ENCODE measurements around the gene MED19. TPM values are rescaled to one million over a fixed set of nuclear protein-coding genes. Genes with fewer than 3 reads are reported as not detected.
"Not testable (repeated sequence)": the region's sequence is repeated elsewhere in the genome, so short reads cannot be mapped to it uniquely, and the experiment has no call there.

The MED19 gene, protein sequence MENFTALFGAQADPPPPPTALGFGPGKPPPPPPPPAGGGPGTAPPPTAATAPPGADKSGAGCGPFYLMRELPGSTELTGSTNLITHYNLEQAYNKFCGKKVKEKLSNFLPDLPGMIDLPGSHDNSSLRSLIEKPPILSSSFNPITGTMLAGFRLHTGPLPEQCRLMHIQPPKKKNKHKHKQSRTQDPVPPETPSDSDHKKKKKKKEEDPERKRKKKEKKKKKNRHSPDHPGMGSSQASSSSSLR
- 37.8 and 38.6 TPM in 2 replicates for total RNA-seq (2014; rRNA removed; shearing (Covaris generic))

GRCh38 chr11:57711414-57712255 is at the start of gene MED19:
Gene MED19, minus strand, starts transcription at chr11:57712215. Its CDS starts 36 bp downstream, at chr11:57712179.
- DNase-seq (ENCODE audit: low read depth), result peak; percentile 73

DNA sequence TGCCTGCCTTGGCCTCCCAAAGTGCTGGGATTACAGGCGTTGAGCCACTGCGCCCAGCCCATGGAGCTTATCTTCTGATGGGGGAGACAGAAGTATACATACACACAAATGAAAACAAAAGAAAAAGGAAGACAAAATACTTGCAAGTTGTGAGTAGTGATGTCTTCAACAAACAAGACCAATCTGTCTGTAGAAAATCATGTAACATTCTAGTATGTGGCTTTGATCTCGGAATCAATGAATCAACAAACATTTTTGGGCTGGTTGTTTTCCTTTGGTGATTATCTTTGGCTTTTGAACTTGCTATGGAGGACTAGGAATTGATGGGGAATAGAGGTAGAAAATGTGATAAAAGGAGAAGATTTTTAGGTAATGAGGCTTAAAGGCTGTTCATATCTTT is 46.2 kb upstream of the MED19 start:
- no peak for DNase-seq (ENCODE audit: low read depth)

DNA sequence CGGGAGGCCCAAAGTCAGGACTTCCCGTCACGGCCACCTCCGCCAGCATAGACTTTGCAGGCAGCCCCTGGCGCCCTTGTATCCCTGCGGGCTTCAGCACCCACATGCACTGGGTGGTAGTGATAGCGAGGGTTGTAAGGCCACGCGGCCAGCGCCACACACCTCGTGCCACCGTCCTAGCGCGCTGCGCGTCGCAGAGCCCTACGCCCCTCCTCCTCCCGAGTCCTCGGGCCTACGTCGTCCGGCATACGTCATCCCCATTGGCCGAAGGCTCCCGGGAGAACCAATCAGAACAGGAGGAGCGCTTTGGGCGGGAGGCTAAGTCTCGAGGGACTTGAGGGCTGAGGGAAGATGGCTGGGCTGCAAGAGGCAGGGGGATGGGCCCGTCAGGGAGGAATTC is 40.9 kb upstream of the MED19 start:
- no peak for DNase-seq (ENCODE audit: low read depth)

DNA sequence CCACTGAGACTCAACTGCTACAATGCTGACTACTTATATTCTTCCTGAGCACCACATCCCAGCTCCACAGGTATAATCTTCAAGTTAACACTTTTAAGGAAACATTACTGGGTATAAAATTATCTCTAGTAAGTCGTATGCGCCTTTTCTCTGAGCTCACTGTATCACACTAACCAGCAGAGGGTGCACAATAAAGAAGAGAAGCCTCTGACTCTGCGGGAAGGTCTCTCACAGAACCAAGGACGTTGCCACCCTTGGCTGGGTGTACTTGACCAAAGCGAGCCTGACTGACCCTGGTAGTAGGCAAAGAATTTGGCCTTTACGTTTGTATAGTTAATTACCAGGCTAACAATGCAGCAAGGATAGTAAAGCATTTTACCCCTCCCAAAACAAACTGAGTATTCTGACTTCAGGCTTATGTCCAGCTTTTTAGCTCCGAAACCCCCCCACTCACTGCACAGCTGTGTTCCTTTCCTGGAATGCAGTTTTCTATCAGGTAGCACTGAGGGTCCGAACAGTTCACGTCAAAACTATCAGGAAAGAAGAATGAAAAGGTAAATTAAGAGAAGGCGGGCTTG is 39.8 kb upstream of the MED19 start, which contains the start of gene BTBD18:
TSS of gene BTBD18 (minus strand) at position 144 of the 578 bp plus-strand sequence. CDS start 631 bp downstream, outside the sequence.
- DNase-seq (ENCODE audit: low read depth), result peak; percentile 40

DNA sequence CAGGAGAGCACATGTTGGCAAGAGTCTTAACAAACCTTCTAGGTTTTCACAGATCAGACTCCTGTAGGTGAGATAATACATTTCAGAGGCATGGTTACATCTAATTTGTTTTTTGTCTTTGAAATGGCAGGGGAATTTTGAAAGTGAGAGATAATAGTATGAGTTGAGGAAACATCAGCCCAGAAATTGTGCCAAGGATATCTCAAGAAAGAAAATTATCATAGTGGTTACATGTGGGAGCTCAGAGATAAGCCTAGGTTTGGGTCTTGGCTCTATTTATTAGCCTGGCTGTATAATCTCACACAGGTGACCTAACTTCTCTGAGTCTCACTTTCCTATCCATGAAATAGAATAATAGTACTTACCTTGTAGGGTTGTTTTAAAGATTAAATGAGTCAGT is 39.2 kb upstream of the MED19 start:
- DNase-seq (ENCODE audit: low read depth), result no peak

DNA sequence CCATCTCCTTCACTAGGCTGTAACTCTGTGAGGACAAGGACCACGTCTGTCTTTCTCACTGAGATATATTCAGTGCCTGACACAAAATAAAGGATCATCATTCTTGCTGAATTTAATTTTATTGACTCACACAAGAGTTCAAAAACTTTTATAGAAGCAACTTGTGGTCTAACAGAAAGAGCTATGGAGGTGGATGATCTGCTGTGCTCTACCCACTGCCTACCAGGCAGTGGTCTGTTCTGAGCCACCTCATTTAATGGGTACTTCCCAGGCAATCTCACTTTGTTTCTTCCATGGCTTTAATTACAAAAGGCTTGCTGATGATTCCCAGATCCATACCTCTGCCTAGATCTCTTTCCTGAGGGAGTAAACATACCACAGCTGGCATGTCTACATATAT is 34.9 kb upstream of the MED19 start:
- no peak for DNase-seq (ENCODE audit: low read depth)

GRCh38 chr11:57745206-57745605 is 33.2 kb upstream of the MED19 start:
- DNase-seq (ENCODE audit: low read depth), result no peak

DNA sequence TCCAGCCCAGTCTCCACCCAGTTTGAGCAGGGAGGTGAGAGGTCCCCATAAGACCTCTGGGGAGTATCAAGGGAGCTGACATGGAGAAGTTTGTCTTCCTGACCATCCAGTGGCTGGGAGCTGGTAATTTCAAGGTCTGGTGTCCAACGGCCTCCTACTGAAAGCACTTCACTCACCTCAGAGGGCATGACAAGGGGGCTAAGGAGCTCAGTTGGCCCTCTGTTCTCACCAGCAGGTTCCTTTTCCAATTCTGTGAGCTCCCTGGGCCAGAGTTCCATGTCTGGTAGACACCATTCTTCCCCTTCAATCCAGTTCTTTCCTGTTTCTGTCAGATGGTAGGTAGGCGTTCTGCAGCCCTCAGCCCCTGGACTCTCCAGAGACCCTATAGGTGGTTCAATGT is 32.3 kb upstream of the MED19 start:
- no peak for DNase-seq (ENCODE audit: low read depth)

DNA sequence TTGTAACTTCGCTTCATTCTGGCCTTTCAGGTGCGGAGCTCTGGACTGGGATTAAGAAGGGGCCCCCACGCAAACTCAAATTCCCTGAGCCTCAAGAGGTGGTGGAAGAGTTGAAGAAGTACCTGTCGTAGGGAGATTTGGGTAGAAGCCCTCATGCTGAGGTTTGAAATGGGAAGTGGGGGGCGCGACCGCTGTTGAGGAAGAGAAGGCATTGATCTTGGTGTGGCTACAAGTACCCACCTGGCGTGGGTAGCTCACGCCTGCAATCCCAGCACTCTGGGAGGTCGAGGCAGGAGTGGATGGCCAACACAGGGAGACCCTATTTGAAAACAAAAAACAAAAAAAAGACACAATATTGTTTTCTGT is 30.1 kb upstream of the MED19 start:
- DNase-seq (ENCODE audit: low read depth), result no peak

- DNase-seq (ENCODE audit: low read depth), result peak; percentile 97
Observed at GRCh38 chr11:57741132-57742086, 29.4 kb upstream of the MED19 start, which contains the start of gene SELENOH. Gene SELENOH, plus strand, starts transcription at chr11:57741491. Its CDS starts 105 bp downstream, at chr11:57741596.

GRCh38 chr11:57735619-57736298 is 23.7 kb upstream of the MED19 start:
- no peak for DNase-seq (ENCODE audit: low read depth)

- DNase-seq (ENCODE audit: low read depth), result no peak
Observed at GRCh38 chr11:57732661-57733060, 20.6 kb upstream of the MED19 start.

GRCh38 chr11:57729479-57729878 is 17.5 kb upstream of the MED19 start:
- DNase-seq (ENCODE audit: low read depth), result no peak

GRCh38 chr11:57728829-57729228 is 16.8 kb upstream of the MED19 start:
- no peak for DNase-seq (ENCODE audit: low read depth)

- no peak for DNase-seq (ENCODE audit: low read depth)
Observed at GRCh38 chr11:57727185-57727584, 15.2 kb upstream of the MED19 start.

- not testable (repeated sequence) for DNase-seq (ENCODE audit: low read depth)
Observed at GRCh38 chr11:57716726-57717125, 4.7 kb upstream of the MED19 start.

- DNase-seq (ENCODE audit: low read depth), result no peak
Observed at GRCh38 chr11:57713835-57714234, 1.8 kb upstream of the MED19 start.

DNA sequence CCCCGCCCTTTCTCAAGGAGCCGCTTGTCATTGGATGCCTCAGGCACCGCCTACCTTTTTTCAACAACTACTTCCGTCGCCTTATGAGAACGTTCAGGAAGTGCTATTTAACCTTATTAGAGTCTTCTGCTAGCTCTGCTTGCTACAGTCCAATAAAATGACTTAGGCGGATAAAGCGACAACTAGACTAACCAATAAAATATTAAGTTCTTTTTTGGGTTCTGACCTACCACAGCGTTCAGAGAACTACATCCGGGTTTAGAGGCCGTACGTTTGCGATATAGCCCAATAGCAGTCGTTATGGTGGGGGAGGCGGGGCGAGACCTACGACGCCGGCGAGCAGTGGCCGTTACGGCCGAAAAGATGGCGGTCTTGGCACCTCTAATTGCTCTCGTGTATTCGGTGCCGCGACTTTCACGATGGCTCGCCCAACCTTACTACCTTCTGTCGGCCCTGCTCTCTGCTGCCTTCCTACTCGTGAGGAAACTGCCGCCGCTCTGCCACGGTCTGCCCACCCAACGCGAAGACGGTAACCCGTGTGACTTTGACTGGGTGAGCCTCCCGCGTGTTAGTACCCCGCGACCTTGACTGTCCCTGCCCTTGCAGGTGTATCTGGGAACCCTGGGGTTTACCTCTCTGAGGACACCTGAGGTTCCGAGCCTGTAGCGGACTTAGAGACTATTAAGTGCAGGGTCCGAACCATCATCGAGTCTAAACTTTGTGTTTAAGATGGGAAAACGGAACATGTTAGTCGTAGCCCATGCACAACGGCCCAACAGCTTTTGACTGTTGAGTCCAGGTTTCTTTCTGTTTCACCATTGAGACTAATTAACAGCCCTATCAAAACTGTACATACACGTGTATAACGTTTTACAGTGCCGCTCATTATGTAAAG is 488 bp upstream of the MED19 start, which contains the start of gene TMX2:
TSS of gene TMX2 (plus strand) at position 338 of the 895 bp plus-strand sequence. CDS start at position 364, 26 bp downstream.
- peak; percentile 100 for DNase-seq (ENCODE audit: low read depth)

- no peak for DNase-seq (ENCODE audit: low read depth)
Observed at GRCh38 chr11:57709802-57710367, 2.1 kb downstream of the MED19 start.

Data from RPMI7951 (cell line).